Activated CD8-positive, alpha-beta memory T cell treated with anti-CD3 and anti-CD28 coated beads for 4 hours (primary cell): Measurements from ENCODE around the gene AURKB.
"Not testable (repeated sequence)": the region's sequence is repeated elsewhere in the genome, so short reads cannot be mapped to it uniquely, and the experiment has no call there.

Source experiments
- DNase-seq, 2 donors: peaks; one replicate each; pipeline ENCODE4 v3.0.0-alpha.2; 2020; ENCODE audit warnings: low read depth in 2 of 2

The AURKB gene

GRCh38 chr17:8209907-8210760, at the start of gene AURKB:
Gene AURKB, minus strand, starts transcription at chr17:8210575. Its CDS starts 351 bp downstream, at chr17:8210224.
- DNase-seq: peak; percentile 82 to 88

DNA sequence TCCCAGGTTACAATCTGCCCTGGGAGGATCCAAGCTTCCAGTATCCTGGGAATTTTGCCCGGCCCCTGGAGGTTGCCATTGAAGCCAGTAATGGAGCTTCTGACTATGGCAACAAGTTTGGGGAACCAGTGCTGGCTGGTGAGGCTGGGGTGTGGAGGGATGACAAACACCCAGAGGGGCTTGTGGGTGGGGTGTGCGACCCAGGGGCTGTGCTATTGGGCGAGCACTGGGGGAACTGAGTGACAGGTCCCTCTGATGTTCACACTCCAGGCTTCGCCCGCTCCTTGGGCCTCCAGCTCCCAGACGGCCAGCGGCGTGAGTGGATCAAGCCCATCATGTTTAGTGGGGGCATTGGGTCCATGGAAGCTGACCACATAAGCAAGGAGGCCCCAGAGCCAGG, 47.4 kb upstream of the AURKB start:
- DNase-seq: no peak

GRCh38 chr17:8256691-8257090, 46.3 kb upstream of the AURKB start:
- DNase-seq: no peak

DNA sequence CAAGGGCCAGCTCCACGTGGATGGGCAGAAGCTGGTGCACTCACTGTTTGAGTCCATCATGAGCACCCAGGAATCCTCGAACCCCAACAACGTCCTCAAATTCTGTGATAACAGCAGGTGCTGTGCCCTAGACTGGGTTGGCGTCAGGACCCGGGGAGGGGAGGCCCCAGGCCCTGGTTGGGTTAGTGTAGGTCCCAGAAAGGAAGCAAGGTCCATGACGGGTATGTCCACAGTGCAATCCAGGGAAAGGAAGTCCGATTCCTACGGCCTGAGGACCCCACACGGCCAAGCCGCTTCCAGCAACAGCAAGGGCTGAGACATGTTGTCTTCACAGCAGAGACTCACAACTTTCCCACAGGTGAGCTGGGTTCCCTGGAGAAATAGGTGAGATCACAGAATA, 45.9 kb upstream of the AURKB start:
- no peak for DNase-seq

GRCh38 chr17:8255499-8255898, 45.1 kb upstream of the AURKB start:
- no peak for DNase-seq

GRCh38 chr17:8254881-8255280, 44.5 kb upstream of the AURKB start:
- no peak for DNase-seq

GRCh38 chr17:8253801-8254200, 43.4 kb upstream of the AURKB start:
- no peak for DNase-seq

- DNase-seq: not testable (repeated sequence)
Measured at GRCh38 chr17:8251411-8251810, 41.0 kb upstream of the AURKB start.

DNA sequence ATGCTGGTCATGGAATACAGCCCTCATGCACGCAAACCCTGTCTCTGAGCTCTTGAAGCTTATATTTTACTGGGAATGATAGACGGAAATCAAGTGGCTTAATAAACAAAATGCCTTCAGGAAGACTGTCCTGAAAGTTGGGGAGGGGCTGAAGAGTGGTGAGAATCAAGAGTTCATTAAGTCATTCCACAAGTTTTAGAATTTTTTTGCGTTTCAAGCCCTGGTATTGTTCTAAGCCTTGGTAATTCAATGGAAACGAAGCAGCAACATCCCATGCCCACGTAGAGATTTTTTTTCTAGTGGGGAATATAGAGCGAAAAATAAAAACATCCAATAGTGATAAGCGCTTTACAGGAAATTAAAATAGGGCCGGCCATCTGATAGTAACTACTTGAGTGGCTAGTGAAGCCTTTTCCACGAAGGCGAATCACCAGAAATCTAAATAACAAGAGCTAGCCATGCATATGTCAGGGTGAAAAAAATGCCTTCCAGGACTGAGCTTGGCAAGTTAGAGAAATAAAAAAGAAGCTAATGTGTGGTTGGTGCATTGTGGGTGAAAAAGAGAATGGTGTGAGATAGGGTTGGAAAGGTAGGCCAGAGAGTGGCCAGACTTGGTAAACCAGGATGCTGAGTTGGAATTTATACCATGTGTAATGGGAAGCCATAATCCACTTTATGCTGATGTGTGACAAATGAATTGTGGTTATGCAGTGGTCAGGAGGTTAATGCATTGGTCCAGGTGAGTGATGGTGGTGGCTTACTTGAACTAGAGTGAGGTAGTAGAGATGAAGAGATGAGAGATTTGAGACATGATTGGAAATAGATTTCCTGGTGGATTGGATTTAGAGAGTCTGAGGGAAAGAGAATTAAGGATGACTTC, 39.5 kb upstream of the AURKB start:
- no peak for DNase-seq

DNA sequence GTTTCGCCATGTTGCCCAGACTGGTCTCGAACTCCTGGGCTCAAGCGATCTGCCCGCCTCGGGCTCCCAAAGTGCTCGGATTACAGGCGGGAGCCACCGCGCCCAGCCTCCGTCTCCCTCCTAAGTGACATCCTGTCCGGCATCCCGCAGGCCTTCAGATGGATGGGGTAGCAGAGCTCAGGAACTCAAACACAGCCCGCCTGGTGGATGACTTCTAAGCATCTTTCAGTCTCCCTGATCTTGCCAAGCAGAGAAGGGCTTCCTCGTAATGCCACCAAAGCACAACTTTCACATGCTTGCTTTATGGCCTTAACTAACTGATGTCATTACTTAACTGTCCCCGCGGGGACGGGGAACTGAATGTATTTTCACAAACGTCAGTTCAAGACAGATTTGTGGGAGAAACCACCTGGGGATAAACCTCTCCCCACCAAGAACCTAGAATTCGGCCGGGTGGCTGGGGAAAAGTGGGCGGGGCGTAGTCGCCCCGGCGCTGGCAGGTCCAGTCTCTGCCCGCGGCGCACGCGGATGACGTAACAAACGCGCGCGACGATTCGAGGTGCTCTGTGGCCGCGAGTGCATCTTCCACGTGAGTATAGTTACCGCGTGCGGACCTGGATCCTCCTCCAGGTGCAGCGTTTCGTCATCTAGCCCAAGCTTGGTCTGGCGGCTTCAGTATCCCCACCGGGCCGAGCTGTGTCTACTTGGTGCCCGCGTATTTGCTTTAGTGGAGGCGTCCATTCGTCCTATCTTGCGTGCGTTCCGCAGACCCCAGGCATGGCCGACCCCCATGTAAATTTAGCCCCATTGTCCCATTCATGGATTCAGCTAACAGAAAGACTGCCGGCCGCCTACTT, 38.6 kb upstream of the AURKB start, which contains the start of gene PFAS:
Gene PFAS, plus strand, starts transcription at position 539 of the 857 bp plus-strand sequence. CDS start 4,649 bp downstream, outside the sequence.
- peak; percentile 95 to 97 for DNase-seq

DNA sequence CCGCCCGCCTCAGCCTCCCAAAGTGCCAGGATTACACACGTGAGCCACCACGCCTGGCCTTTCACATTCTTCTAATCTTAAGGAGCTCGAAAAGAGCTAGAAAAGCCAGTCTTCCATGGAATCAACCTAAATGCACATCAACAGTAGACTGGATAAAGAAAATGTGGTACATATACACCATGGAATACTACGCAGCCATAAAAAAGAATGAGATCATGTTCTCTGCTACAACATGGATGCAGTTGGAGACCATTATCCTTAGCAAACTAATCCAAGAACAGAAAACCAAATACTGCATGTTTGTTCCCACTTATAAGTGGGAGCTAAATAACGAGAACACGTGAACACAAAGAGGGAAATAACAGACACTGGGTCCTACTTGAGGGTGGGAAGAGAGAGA, 34.4 kb upstream of the AURKB start:
- no peak for DNase-seq

- DNase-seq: no peak
Measured at GRCh38 chr17:8243827-8244226, 33.5 kb upstream of the AURKB start.

DNA sequence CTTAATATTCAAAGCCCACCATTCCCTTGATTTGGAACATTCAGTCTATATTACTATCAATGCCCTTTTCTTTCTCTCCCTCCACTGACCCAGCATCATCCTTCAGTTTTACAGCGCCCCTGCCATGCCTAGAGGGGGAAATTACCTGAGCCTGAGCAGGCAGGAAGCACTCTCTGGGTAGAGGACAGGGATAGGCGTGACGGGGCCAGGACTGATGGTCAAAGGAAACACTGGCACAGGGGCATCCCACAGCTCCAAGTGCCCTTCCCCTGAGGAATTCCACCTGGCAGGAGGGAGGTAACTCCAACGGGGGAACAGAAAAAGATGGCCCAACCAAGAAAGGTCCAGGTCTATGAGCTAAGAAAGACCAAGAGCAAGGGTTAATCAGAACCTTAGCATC, 27.5 kb upstream of the AURKB start:
- no peak for DNase-seq

DNA sequence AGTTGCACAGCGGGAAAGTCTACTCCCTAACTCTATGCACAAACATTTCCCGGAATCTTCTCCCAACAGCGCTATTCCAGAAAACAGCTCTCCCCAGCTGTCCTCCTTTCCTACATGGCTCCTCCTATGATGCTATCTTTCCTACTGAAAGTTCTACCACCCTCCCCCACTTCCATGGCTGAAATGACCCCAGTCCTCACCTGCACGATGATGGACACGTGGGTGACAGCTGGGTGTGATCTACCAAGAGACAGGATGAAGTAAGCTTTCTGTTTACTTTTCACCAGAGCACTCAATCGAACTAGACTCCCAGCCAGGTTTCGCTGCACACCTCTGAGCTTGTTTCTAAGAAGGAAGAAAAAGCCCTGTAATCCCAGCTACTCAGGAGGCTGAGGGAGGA, 26.8 kb upstream of the AURKB start:
- no peak for DNase-seq

DNA sequence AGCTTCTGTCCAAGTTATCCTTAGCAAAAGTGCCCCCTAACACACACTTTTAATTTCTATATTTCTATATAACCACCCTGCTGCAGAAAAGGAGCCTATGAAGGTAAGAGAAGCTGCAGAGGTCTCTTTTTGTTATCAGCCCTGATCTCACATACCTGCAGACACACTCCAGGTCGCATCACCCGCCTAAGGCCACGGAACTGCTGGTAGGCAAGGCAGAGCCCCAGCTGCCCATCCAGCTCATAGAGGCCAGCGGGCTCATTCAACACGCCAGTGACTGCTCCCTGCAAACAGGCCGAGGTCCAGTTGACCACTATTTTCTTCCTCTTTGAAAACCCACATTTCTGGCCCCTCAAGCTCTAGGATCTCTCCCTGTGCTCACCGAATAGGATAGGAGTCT, 25.3 kb upstream of the AURKB start:
- DNase-seq: no peak

DNA sequence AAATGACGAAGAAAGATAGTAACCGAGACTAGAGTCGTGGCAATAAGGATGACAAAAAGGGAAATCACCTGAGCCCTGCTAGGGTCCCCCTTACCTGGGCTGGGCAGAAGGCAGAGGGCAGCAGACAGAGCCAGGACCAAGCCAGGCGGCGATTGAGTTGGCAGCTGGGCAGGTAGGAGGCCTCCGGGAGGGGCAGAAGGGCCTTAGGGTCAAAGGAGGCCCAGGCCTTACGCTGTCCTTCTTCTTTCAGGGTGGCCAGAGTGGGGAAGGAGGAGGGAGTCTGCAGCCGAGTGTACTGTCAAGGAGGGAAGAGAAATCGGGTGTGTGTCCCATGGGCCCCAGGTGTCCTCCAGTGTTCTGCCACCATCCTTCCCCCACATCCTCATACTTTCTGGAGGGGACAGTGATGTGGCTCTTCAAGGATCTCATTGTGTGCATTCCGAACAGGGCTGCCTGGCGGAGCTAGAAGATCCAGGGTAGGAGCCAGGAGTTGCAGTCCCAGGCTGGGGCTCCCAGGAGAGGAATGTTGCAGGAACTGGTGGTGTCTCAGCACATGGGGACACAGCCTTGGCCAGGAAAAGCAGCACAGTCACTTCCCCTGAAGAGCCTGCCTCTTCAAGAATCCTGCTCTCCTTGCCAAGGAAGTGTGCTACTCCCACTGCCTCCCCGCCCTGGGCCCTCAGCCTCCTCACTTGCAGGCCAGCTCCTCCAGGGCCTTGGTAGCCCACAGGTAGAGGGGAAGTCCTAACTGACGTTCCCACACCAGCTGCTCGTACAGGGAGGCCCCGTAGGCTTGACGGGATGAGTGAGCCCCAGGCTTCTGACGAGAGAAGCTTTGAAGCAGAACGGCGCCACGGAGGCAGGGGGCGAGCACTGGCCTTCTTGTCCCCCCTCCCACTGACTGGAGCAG, 24.2 kb upstream of the AURKB start:
- DNase-seq: no peak

- DNase-seq: no peak
Measured at GRCh38 chr17:8231701-8232100, 21.3 kb upstream of the AURKB start.

DNA sequence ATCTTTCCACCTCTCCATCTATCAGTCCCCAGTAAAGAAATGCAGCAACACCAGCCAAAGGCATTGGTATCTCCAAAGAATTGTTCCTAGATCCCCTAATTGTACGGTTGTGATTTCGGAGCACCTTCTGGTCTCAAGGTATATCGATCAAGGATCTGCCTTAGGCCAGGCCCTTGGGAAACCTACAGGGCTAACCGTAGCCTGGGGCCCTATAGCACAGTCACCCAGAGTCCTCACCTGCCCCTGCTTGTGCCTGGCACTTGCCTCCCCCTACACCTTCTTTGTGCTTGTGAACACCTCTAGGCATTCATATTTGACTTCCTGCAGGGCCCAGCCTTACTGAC, 16.8 kb upstream of the AURKB start:
- no peak for DNase-seq

DNA sequence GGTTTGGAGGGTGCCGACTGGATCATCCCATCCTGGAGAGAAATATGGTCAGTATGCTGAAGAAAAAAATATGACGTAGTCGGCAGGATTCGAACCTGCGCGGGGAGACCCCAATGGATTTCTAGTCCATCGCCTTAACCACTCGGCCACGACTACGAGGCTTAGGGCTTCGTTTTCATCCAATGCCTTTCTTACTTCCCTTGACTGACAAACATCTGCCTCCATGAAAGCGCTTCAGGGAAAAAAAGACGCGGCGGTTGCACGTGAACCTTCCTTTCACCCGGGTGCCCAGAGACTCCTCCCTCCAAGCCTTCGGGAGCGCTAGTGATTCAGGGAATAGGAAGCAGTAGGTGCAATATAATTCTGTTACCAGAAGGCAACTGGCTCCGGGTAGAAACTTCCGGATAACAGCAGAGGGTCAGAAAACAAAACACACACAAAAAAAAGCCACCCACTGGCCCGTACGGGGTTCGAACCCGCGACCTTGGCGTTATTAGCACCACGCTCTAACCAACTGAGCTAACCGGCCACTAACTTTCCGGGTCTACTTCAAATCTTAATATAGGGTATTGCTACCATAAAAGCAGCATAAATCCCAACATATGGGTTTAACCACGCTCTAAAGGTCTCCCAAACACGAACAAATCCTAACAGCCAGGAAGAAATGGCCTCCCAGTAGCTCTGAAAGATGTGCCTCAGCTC, 16.3 kb upstream of the AURKB start:
- no peak for DNase-seq
